GM20431 (cell line): ENCODE results near the gene TMEM203.
"Not testable (repeated sequence)": the region's sequence is repeated elsewhere in the genome, so short reads cannot be mapped to it uniquely, and the experiment has no call there.

Experiments
- in situ Hi-C: fragments of 300-500 bp; cut with MseI, MboI; formaldehyde crosslinking; loops from one replicate; pipeline ENCODE4 v1.15.0; 2020; ENCODE audit warnings: low sequenced_read_pairs; ENCODE audit not compliant: unreplicated experiment

TMEM203 gene, protein sequence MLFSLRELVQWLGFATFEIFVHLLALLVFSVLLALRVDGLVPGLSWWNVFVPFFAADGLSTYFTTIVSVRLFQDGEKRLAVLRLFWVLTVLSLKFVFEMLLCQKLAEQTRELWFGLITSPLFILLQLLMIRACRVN

DNA sequence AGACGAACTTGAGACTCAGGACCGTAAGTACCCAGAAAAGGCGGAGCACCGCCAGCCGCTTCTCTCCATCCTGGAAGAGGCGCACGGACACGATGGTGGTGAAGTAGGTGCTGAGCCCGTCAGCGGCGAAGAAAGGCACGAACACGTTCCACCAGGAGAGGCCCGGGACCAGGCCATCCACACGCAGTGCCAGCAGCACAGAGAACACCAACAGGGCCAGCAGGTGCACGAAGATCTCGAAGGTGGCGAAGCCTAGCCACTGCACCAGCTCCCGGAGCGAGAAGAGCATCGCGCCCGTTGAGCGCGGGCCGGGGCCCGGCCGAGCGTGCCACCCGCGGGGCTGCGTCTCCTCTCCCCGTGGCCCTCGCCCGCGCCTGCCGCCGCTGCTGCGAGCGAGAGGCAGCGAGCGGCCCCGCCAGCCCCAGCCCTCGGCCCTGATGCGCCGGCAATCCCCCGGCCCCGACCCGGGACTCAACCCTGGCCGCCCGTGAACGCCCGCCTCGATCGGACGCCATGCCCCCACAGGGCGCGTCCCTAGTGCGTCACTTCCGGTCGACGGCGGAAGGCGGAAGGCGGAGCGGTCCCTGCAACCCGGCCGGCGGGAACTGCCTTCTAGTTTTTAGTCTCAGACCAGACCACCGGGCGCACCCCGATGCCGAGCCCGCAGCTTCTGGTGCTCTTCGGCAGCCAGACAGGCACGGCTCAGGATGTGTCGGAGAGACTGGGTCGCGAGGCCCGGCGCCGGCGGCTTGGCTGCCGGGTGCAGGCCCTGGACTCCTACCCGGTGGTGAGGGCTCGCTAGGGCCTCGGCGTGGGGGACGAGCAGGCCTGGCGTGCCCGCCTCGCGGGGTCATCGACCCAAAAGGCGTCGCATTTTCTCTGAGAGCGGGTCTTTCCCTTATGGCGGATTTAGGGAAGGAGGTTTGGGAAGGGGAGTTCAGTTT, at the start of gene TMEM203, which contains the start of gene NDOR1:
Gene TMEM203, minus strand, starts transcription at position 523 of the 944 bp plus-strand sequence. Its CDS starts 234 bp downstream, at position 289.
Gene NDOR1, plus strand, starts transcription at position 575 of the 944 bp plus-strand sequence. Its CDS starts 78 bp downstream, at position 653.
- in situ Hi-C loops: no loop called here

DNA sequence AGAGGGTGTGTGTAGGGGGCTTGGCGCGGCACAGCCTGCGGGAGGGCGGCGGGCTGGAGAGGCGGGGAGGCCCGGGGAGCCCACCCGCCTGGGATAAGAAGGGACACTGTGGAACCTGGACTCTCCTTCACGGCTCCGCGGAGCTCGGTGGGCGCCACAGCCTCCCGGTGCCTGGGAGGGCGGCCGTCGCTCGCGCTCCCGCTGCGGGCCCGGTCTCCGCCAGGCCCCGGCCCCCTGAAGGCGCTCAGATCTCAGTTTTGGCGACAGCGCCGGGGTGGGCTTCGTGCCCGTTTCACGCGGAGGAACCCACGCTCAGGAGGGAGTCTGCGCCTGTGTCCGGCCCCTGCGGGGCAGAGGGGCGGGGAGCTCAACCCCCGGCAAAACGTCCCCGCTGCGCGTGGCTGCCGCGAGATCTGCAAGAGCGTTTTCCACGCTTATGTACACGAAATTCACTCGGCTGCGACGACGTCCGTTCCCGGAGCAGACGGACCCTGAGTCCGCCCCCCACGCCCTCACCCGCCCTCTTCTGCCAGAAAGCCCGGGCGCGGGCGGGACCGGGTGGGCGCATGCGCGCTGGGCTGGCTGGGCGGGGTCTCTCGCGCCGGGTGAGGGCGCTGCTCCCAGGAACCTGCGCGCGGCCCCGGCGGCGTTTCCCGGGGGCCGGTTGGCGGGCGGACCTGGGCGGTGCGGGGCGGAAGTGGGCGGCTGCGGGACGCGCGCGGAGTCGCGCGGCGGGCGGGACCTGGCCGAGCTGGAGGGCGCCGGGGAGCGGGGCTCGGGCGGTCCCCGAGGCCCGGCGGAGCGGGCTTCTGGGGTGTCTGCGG, 49.4 kb upstream of the TMEM203 start, which contains the start of gene NELFB:
Gene NELFB, plus strand, starts transcription at position 704 of the 824 bp plus-strand sequence.
- in situ Hi-C loops: no loop called here

DNA sequence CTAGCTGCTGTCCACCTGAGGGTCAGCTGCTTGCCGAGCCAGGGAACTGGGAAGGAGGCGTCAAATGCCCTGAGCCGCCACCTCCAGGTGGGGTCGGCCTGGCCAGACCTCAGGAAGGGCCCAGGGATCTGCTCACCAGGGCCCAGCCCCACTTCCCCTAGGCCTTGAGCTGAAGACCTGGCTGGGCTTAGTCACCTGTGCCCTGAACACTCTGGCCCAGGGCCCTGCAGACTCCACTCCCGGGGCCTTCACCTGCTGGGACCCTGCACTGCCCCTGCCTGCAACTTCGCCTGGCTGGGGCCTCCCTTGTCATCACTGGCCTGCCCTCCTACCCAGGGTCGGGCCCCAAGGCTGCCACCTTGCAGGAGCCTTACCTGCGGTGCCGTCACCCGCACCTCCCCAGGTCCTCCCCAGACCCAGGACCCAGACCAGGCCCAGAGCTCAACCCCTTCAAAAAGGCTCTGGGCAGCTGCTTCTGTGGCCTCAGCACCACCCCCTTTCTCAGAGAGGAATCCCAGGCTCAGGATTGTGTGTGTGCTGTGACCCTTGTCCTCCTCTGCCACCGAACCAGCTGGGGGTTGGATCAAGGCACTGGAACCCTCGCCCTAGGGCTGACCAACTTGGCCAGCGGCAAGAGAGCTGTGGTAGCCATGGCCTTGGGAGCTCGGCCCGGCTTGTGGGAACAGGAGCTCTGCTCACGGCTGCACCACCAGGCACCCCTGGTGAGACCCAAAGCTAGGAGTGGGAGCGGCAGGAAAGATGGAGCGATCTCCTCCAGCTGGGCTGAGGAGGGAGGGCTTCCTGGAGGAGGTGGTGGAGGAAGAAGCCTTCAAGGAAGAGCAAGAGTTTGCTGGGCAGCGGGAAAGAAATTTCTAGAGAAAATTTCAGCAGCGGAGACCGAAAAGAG, 48.5 kb upstream of the TMEM203 start:
- in situ Hi-C loops: no loop called here

DNA sequence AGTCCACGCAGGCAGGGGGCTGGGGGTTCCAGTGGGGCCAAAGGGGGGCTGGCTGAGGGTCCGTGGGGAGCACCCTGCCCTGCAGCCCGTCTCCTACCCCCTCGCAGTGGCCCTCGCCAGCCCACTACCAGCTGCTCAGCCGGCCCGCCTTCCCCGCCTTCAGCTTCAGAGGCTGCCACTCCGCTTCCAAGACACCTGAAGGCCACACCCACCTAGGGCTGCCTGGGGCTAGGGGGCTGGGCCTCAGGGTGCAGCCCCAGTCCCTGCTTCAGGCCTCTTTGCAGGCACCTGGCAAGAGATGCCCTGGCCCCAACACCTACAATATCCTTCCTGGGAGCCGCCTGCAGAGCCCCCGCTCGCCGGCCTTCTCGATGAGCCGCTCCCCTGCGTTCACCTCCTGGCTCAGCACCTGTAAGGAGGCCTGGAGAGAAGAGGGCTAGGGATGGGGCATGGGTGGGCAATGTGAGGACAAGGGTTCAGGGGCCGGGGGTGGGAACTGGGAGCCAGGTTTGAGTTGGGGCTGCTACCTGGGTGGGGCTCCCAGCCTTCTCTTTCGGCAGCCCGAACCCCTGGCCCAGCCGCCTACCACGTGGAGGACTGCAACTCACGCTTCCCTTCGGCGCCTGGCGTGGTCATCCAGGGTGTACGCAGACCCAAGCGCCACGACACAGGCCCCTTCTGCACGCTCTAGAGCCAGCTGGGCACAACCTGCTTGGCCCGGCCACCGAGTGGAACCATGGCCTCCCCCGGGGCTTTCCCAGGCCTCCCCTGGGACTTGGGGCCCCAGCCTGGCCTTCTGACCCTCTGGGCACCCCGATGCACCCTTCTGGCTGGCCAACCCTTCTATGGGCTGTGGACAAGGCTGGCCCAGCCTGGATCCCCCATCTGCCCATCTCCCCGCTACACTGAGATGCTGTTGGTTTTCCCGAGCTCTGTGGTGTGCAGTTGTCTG, 47.4 kb upstream of the TMEM203 start:
- in situ Hi-C loops: no loop called here

DNA sequence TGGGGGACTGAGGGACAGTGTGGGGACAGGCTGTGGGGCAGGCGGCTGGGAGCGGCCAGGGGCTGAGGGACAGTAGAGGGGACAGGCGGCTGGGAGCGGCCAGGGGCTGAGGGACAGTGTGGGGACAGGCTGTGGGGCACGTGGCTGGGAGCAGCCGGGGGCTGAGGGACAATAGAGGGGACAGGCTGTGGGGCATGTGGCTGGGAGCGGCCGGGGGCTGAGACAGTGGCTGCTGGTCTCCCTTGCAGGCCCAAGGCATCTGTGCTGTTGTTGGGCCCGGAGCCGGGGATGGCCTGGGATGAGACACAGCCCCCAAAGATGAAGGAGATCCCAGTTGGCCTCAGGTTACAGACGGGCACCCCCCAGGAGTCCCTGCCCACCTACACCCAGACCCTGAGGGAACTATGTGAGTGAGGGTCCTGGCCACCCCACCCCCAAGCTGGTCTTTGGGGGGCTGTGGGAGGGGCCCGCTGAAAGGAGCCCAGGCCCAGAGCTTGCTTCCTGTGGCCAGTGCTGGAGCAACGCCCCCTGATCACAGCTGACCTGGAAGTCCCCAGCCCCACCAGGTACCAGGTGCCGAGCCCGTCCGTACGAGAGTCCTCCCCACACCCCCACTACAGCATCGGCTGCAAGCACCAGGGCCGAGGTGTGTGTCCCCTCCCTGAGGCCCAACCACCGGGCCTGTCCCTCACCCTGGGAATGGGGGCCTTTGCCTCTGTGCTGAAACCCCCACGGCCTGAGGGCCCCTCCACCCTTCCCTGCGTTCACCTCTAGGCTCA, 46.2 kb upstream of the TMEM203 start:
- in situ Hi-C loops: no loop called here

DNA sequence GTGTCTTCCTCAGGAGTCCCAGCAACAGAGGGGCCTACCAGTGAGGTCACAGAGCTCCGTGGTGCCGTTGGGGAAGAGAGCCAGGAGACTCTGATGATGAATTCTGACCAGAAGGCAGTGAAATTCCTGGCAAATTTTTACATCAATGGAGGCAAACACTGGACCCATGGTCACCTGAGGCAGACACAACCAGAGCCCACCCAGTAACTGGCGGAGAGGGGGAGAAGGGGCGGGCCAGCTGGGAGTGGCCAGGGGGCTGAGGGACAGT, 45.7 kb upstream of the TMEM203 start, which contains the start of gene STPG3:
Gene STPG3, plus strand, starts transcription at position 93 of the 268 bp plus-strand sequence. Its CDS starts 1 bp downstream, at position 94.
- in situ Hi-C loops: no loop called here

DNA sequence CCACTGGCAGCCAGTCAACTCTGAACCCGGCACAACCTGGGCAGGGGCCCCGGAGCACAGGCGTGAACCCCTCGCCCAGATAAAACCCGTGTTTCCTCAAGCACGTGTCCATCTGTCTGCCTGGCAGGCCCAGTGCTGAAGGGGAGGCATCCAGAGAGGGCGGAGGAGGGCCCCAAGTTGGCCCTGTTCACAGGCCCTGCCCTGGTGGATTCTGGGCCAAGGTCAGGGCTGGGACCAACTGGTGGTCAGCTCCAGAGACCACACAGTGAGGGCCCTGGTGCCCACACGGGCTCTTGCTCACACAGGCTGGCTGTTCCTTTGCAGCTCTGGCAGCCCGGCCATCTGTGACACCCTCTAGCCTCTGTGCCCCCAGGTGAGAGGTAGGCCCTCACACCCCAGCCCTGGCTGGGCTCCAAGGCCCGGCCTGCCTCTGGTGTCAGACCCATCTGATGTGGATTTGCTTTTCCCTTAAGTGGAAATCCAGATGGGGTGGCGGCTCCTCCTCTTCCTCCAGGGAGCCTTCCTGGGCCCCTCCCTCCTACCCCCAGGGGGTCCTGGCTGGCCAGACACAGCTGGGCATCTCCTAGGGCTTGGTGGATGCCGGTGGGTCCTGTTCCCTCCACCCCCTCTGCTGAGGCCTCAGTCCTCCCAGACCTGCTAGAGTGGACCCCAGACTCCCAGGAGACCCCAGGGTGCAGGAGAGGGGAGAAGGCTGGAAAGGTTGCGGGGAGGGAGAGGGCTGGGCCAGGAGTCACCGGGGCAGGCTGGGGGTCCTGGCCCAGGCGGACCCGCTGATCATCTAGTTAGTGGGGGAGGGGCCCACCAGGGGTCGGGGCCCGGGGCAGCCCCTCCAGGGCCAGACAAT, 45.1 kb upstream of the TMEM203 start:
- in situ Hi-C loops: no loop called here

DNA sequence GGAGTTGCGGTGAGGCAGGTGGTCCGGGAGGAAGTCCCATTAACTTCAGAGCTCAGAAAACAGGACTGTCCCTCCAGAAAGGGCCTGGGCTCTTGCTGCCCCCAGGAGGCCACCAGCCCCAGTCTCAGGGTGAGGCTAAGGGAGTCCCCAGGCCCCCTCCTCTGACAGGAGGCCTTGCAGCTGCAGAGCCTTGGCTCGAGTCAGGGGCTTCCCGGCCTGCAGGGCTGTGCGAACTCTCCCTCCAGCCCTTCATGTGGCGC, 42.4 kb upstream of the TMEM203 start:
- in situ Hi-C loops: no loop called here

DNA sequence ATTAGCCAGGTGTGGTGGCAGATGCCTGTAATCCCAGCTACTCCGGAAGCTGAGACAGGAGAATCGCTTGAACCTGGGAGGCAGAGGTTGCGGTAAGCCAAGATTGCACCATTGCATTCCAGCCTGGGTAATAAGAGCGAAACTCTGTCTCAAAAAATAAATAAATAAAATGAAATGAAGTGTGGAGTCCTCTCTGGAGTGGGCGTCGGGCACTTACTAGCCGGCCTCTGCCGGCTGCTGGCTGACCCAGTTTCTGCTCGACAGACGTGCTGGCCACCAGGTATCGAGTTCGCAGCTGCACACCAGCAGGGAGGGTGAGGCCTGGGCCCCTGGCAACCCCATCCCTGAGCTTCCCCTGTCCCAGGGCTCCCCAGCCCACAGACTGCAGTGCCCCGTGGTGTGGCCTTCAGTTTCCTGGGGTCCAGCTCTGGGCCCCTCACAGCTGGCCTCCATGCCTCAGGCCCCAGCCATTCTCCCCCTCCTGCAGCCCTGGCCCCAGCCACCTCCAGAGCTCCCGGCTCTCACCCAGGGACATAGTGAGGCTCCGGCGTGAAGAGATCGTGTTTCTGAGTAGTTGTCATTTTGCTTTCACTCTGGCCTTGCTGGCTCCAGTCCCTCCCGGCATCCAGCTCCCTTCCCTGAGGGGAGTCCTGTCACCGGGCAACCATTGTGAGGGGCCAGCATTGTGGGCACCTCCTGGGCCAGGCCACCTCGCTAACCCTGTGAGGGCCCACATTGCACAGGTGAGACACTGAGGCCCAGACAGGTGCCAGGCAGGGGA, 41.9 kb upstream of the TMEM203 start:
- in situ Hi-C loops: no loop called here

DNA sequence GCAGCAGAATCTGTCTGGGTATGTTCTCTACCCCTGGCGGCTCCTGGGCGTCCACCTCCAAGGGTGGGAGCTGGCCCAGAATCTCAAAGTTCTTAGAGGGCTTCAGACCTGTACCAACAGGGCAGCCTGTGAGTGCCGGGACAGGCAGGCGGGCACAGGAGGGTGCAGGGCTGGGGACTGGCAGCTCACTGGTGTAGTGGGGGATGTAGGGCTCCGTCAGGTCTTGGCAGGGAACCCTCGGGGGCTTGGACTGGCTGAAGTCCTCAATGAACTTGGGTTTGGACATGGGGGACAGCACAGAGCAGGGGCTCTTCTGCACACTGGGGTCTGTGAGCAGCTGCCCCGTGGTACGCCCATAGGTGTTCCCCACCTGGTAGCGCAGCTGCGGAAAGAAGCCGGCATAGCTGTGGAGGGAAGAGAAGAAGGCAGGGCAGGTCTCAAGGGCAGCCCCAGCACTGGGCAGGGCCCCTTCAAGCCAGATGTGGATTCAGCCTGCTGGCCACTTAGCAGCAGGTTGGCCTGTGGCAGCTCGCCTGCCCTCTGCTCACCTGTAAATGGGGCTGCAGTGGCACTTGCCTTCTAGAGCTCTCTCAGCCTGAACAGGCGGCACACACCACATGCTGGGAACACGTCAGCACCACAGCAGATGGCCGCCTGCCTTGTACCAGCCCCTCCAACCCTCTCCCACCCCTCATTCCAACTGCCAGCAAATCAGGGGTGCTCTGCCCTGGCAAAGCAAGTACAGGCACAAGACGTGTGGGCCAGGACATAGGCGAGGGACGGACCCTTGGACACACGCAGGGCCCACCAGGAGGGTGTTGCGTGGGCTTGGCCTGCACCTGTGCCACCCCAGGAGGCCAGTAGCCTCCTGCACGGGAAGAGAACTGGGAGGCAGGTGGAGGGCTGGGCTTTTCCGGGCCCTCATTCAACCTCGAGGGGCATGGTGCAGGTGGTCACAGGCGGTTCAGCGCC, 40.3 kb upstream of the TMEM203 start:
- in situ Hi-C loops: no loop called here

DNA sequence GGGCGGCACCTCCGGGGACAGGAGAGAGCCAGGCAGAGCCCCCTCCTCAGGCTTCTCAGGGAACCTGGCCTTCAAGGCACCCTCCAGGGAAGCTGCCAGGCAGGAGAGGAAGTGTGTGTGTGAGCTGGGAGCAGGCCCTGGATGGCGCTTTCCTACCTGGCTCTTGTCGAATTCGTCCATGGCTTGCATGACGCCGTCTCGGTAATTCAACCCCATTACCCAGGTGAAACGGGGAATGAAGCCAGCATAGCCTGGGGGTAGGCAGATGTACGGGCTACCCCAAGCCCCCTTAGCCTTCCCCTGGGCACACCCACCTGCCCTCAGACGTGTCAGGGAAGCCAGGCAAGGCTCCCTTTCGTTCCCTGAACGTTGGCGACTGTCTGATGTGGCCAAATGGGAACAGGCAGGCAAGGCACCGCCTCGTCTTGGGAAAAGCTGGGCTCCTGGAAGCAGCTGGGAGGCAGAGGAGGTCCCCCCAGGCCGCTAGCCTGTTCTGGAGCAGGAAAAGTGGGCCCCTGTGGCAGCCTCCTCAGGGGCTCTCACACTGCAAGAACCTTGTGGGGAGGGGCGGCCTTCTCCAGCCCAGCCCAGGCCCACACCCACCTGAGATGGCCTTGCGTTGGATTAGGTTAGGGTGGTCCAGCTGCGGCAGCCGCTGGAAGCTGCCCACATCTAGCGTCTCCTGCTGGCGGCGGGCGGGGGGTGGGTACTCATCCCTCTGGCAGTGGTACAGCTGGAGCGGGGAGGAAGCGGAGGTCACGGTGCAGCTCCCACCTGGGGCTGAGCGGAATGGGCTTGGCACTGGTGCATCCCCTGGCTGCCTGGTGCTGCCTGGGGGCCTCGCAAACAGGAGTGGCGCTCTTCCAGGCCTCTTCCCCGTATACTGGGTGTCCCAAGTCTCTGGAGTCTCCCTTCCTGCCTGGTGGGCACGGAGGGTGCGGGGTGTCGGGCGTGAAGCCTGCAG, 39.3 kb upstream of the TMEM203 start:
- in situ Hi-C loops: no loop called here

DNA sequence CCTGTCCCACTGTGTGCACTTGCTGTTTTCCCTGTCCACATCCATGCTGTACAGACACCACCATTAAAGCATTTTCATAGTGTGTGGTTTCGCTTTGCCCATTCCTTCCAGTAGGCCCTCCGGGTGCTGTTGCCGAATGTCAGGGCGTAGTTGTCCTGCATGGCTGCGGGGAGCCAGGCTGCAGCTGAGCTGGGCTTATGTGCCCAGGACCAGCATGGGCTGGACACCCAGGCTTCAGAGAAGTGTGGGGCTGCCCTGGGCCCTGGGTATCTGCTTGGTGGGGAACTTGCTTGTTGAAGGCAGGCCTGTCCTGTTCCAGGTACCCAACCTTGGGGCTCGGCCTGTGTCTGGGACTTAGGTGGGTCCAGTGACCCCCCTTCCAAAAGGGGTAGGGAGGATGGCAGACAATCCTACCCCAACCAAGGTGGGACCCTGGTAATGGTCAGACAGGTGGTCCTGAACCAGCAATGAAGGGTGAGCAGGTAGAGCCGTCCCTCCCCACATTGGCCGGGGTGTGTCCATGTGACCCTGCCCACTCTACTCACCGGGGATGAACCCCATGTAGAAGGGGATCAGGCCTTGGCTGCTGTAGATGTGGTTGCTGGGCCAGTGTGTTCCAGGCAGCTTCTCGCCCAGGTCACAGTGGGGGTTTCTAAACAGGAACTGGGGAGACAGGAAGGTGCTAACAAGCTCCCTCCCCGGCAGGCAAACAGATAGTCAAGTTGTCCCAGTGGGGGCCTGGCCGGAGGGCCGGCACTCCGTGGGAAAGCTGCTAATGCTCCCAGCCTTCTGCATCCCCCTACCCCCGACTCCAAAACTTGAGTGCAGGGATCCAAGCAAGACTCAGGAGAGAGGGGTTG, 38.4 kb upstream of the TMEM203 start:
- in situ Hi-C loops: no loop called here

DNA sequence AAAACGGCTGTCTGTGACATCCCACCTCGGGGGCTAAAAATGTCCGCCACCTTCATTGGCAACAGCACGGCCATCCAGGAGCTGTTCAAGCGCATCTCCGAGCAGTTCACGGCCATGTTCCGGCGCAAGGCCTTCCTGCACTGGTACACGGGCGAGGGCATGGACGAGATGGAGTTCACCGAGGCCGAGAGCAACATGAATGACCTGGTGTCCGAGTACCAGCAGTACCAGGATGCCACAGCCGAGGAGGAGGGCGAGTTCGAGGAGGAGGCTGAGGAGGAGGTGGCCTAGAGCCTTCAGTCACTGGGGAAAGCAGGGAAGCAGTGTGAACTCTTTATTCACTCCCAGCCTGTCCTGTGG, 37.8 kb upstream of the TMEM203 start:
- in situ Hi-C loops: not testable (repeated sequence)
